Measurements from ENCODE around the gene OXGR1.

- no peak for TF ChIP-seq CBX3 (IDR thresholded peaks at IDR 0.05; ENCODE audit: borderline replicate concordance in 1 of 2, low read length in 2 of 2)
- TF ChIP-seq UBTF (IDR thresholded peaks at IDR 0.05; ENCODE audit: borderline replicate concordance in 1 of 2, low read depth in 2 of 2, low read length in 2 of 2) = no peak
- TF ChIP-seq, protein P1, sequence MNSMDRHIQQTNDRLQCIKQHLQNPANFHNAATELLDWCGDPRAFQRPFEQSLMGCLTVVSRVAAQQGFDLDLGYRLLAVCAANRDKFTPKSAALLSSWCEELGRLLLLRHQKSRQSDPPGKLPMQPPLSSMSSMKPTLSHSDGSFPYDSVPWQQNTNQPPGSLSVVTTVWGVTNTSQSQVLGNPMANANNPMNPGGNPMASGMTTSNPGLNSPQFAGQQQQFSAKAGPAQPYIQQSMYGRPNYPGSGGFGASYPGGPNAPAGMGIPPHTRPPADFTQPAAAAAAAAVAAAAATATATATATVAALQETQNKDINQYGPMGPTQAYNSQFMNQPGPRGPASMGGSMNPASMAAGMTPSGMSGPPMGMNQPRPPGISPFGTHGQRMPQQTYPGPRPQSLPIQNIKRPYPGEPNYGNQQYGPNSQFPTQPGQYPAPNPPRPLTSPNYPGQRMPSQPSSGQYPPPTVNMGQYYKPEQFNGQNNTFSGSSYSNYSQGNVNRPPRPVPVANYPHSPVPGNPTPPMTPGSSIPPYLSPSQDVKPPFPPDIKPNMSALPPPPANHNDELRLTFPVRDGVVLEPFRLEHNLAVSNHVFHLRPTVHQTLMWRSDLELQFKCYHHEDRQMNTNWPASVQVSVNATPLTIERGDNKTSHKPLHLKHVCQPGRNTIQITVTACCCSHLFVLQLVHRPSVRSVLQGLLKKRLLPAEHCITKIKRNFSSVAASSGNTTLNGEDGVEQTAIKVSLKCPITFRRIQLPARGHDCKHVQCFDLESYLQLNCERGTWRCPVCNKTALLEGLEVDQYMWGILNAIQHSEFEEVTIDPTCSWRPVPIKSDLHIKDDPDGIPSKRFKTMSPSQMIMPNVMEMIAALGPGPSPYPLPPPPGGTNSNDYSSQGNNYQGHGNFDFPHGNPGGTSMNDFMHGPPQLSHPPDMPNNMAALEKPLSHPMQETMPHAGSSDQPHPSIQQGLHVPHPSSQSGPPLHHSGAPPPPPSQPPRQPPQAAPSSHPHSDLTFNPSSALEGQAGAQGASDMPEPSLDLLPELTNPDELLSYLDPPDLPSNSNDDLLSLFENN (IDR thresholded peaks at IDR 0.05; ENCODE audit: low read depth in 2 of 2, low read length in 2 of 2) = no peak
- TF ChIP-seq, protein P2, sequence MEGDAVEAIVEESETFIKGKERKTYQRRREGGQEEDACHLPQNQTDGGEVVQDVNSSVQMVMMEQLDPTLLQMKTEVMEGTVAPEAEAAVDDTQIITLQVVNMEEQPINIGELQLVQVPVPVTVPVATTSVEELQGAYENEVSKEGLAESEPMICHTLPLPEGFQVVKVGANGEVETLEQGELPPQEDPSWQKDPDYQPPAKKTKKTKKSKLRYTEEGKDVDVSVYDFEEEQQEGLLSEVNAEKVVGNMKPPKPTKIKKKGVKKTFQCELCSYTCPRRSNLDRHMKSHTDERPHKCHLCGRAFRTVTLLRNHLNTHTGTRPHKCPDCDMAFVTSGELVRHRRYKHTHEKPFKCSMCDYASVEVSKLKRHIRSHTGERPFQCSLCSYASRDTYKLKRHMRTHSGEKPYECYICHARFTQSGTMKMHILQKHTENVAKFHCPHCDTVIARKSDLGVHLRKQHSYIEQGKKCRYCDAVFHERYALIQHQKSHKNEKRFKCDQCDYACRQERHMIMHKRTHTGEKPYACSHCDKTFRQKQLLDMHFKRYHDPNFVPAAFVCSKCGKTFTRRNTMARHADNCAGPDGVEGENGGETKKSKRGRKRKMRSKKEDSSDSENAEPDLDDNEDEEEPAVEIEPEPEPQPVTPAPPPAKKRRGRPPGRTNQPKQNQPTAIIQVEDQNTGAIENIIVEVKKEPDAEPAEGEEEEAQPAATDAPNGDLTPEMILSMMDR (IDR thresholded peaks at IDR 0.05 in 2 of 3, conservative IDR thresholded peaks at IDR 0.05 in 1 of 3; ENCODE audit: insufficient read depth in 2 of 3, low read depth in 1 of 3, low read length in 3 of 3) = no peak
- TF ChIP-seq HNRNPK (IDR thresholded peaks at IDR 0.05; ENCODE audit: low read depth, low read length, poor library complexity, severe bottlenecking) = no peak
- TF ChIP-seq, protein P3, sequence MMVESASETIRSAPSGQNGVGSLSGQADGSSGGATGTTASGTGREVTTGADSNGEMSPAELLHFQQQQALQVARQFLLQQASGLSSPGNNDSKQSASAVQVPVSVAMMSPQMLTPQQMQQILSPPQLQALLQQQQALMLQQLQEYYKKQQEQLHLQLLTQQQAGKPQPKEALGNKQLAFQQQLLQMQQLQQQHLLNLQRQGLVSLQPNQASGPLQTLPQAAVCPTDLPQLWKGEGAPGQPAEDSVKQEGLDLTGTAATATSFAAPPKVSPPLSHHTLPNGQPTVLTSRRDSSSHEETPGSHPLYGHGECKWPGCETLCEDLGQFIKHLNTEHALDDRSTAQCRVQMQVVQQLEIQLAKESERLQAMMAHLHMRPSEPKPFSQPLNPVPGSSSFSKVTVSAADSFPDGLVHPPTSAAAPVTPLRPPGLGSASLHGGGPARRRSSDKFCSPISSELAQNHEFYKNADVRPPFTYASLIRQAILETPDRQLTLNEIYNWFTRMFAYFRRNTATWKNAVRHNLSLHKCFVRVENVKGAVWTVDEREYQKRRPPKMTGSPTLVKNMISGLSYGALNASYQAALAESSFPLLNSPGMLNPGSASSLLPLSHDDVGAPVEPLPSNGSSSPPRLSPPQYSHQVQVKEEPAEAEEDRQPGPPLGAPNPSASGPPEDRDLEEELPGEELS (CRISPR knock-in tag; IDR thresholded peaks at IDR 0.05; ENCODE audit: borderline replicate concordance) = no peak
- no peak for TF ChIP-seq KDM4B (IDR thresholded peaks at IDR 0.05; ENCODE audit: borderline replicate concordance in 2 of 2, low read depth in 1 of 2)
- TF ChIP-seq TAF1 (IDR thresholded peaks at IDR 0.05; ENCODE audit: control insufficient read depth, extremely low read depth, insufficient read depth, low read length, severe bottlenecking) = no peak
- no peak for TF ChIP-seq CHD2 (IDR thresholded peaks at IDR 0.05; ENCODE audit: low read depth, low read length)
- no peak for TF ChIP-seq SMAD1 (IDR thresholded peaks at IDR 0.05; ENCODE audit: low read depth, low read length, partially characterized antibody)
- no peak for TF ChIP-seq RCOR1 (IDR thresholded peaks at IDR 0.05; ENCODE audit: borderline replicate concordance in 1 of 2, low read depth in 2 of 2, low read length in 2 of 2)
- TF ChIP-seq CUX1 (CRISPR knock-in tag; IDR thresholded peaks at IDR 0.05) = no peak
- no peak for TF ChIP-seq TARDBP (IDR thresholded peaks at IDR 0.05)
These were observed 21.5 kb upstream of the OXGR1 start for GRCh38 chr13:97015661-97016350.

Measured in K562 (cell line).